ENCODE measurements around the gene WNT2B.

- TF ChIP-seq CTCF (IDR thresholded peaks at IDR 0.05) = no peak
- TF ChIP-seq POLR2A (IDR thresholded peaks at IDR 0.05) = no peak
Observed at GRCh38 chr1:112509005-112509659, 367 bp downstream of the WNT2B start.

Measured in Peyer's patch (tissue), 4 donors.